Inferior parietal cortex (tissue), 1 donor: ENCODE data around the gene PTGR1.
"Not testable (repeated sequence)": the region's sequence is repeated elsewhere in the genome, so short reads cannot be mapped to it uniquely, and the experiment has no call there.

Experiments used
- DNase-seq: peaks from one replicate; pipeline ENCODE4 v3.0.0-alpha.2; 2016; ENCODE audit errors: extremely low spot score

PTGR1 gene

GRCh38 chr9:111599092-111599954, at the start of gene PTGR1:
Gene PTGR1, minus strand, starts transcription at chr9:111599647. Its CDS starts 2,225 bp downstream, at chr9:111597422.
- DNase-seq, result peak; percentile 67

- no peak for DNase-seq
Measured at GRCh38 chr9:111649016-111649415, 49.6 kb upstream of the PTGR1 start.

- no peak for DNase-seq
Measured at GRCh38 chr9:111648066-111648465, 48.6 kb upstream of the PTGR1 start.

- no peak for DNase-seq
Measured at GRCh38 chr9:111646417-111646816, 47.0 kb upstream of the PTGR1 start.

GRCh38 chr9:111645806-111646205, 46.4 kb upstream of the PTGR1 start:
- no peak for DNase-seq

DNA sequence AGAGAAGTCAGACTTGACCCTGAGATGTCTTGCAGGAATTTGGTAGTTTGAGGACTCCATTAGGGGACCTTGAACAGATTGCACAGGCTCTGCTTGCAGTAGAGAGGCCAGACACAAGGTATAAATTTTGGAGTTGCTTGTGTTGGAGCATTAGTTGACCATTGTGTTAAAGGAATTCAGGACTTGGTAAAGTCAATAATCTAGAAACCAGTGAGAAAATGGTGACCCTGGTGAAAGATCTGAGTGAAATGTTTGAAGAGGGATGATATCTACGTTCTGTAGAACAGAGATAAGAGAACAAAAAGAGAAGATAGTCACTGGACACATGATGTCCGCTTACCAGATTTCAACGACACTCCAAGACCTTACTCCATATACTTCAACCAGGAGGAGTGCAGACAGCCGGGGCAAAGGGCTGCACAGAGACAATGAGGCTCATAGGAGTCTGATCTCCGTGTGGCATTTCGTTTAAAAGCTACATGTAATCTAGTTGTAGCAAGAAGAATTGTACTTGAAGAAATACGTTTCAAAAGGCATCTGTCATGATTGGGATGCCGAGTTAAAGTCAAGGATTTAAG, 44.8 kb upstream of the PTGR1 start:
- DNase-seq, result no peak

GRCh38 chr9:111637421-111637950, 38.0 kb upstream of the PTGR1 start:
- no peak for DNase-seq

DNA sequence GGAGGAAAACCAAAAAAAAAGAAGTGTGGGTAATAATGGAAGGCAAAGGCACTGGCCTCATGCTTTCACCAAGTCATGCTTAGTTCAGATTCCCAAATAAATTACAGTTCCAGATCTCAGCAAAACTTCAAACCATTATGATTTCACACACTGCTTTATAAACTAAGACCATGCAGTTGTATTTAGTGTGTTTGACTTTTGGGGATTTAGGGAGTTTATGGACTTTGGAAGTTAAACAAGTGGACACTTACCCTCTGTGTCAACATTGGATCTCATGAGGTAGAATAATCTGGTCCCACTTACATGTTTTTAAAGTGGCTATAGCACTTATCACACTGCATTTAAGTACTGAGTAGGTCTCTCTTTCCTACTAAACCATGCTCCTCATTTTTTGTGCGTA, 35.4 kb upstream of the PTGR1 start:
- DNase-seq, result no peak

DNA sequence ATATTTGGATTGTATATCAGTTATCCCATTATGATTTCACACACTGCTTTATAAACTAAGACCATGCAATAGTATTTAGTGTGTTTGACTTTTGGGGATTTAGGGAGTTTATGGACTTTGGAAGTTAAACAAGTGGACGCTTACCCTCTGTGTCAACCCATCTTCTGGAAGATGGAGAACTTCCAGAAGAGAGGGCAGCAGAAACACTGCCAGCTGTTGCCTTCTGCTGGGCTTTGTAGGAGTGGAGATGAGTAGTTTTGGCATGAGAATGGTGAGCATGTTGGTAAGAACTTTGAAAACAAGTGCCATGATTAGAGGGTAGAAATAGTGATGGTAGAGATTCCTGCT, 33.9 kb upstream of the PTGR1 start:
- DNase-seq, result no peak

DNA sequence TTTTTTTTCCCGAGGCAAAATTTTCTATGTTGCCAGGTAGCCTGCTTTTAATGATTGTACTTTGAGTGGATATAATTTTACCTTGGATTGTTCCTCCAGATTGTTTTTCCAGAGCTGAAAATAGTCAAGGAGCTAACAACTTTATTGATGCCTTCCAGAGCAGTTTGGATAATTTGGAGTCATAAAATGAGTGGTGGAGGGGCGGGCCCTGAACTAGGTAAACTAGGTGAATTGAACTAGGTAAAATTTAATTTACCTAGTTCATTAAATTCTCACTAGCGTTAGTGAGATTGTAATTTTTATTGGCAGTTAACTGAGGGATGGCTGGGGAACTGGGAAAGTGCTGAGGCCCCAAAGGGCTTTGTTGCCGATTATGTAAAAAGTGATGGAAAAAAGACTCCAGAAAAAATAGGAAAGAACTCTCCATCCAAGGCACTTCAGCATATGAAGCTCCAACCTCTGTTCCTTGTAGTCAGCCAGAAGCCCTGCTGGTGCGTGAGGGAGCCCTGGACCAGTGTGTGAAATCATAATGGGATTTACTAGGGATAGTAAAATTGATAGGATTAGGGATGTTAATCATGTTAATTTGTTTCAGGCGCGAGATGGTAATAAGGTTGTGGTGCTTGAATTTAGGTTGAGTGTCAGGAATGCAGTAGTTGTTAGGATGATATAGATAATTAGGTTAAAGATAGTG, 33.4 kb upstream of the PTGR1 start:
- no peak for DNase-seq

DNA sequence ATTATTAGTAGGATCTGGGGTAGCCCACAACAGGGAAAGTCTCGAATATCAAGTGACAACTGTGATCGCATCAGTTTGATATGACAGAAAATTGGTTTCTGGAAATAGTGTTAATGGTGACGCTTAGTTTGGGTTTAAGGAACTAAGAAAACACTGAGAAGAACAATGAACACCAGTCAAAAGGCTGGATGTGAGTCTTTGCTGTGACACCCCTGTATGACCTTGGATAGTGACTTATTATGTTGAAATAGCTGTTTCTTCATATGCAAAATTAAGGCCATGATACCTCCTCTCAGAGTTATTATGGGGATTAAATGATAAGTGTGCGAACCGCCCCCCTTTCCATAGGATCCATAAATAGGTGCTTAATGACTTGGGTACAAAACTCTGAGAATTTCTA, 32.6 kb upstream of the PTGR1 start:
- DNase-seq, result no peak

GRCh38 chr9:111631214-111631971, 31.9 kb upstream of the PTGR1 start, which contains the start of gene DNAJC25:
Gene DNAJC25, plus strand, starts transcription at chr9:111631334. Its CDS starts 74 bp downstream, at chr9:111631408.
- DNase-seq, result peak; percentile 99

DNA sequence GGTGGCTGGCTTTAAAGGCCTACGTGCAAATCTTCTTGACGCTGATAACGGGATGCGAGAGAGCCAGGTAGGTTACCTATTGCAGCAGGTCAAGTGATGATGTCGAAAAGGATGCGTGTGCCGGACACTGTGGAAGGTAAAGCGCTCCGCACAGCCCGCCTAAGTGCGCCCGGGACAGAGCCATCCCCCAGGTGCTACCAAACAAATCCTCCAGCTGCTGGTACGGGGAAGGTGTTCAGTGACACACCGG, 31.4 kb upstream of the PTGR1 start:
- DNase-seq, result no peak

GRCh38 chr9:111630182-111630963, 30.9 kb upstream of the PTGR1 start:
- no peak for DNase-seq

- no peak for DNase-seq
Measured at GRCh38 chr9:111628411-111628810, 29.0 kb upstream of the PTGR1 start.

DNA sequence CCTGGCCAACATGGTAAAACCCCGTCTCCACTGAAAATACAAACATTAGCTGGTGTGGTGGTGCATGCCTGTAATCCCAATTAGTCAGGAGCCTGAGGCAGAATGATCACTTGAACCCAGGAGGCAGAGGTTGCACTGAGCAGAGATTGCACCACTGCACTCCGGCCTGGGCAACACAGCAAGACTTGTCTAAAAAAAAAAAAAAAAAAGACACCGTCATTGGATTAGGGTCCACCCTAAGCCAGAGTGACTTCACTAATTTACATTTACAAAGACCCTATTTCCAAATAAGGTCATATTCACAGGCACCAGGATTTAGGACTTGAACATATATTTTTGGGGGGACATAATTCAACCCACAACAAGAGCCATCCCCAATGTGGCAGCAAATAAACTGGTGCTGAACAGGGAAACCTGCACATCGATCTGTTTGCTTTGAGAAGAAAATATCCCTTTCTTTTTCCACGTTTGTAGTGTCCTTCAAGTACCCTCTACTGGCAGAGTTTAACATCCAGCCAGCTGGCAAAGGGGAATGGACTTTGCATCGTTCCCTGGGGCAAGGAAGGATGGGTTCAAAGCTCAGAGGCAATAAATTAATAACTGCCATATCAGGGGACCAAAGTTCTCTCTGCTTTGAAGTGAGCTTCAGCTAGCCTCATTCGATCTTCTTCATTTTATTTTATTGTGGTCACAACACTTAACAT, 28.0 kb upstream of the PTGR1 start:
- no peak for DNase-seq

GRCh38 chr9:111622626-111623025, 23.2 kb upstream of the PTGR1 start:
- DNase-seq, result no peak

DNA sequence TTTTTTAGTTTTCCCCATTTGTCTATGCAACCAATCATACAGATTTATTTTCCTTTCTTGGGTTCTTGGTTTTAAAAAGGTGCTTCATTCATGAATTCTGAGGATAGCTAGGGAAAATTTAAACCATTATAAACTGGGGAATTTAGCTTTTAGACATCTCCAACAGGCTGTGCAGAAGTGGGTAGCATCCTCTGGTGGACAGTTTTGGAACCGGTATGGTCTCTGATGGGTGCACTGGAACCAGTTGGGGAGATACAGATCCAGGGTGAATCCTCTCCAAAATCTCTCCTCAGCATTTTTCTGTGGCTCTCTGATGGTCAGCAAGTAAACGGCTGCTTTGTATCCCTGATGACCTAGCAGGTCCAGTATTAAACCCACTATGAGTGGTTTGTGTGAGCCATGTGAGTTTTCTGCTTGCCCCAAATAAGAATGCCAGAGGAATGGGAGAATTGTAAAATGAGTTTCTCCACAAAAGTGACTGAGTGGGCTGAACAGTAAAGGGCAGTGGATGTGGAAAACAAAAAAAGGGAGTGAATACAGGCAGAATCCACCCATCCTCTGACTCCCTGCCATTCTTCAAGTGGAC, 22.5 kb upstream of the PTGR1 start:
- DNase-seq, result peak; percentile 48

GRCh38 chr9:111617349-111617748, 17.9 kb upstream of the PTGR1 start:
- DNase-seq, result not testable (repeated sequence)

- DNase-seq, result no peak
Measured at GRCh38 chr9:111615928-111616327, 16.5 kb upstream of the PTGR1 start.
